WTC11 (cell line): ENCODE data around the gene MAP3K6. TPM values are rescaled to one million over a fixed set of nuclear protein-coding genes. Genes with fewer than 3 reads are reported as not detected.

Experiments
- ELF4 ChIP-seq: sonication (generic); formaldehyde crosslinking; IDR thresholded peaks from 2 replicates; pipeline ENCODE4 v1.8.1; 2022; ENCODE audit warnings: low read depth, mild to moderate bottlenecking, moderate library complexity, missing genetic modification reagents
- EMX1 ChIP-seq: fragments of 250-450 bp; sonication (Bioruptor Pico); IDR thresholded peaks from 2 replicates; pipeline ENCODE4 v1.8.0; 2021; ENCODE audit warnings: mild to moderate bottlenecking
- FOXP1 ChIP-seq: sonication (generic); formaldehyde crosslinking; IDR thresholded peaks from 2 replicates; pipeline ENCODE4 v1.8.0; 2022; ENCODE audit warnings: missing genetic modification reagents, mild to moderate bottlenecking, moderate library complexity, borderline replicate concordance
- IRF2 ChIP-seq: sonication (generic); formaldehyde crosslinking; IDR thresholded peaks from 2 replicates; pipeline ENCODE4 v1.8.0; 2022; ENCODE audit warnings: low read depth, missing genetic modification reagents, borderline replicate concordance
- KAT7 ChIP-seq: sonication (generic); formaldehyde crosslinking; IDR thresholded peaks from 2 replicates; pipeline ENCODE4 v1.8.1; 2023; ENCODE audit warnings: missing genetic modification reagents, mild to moderate bottlenecking, borderline replicate concordance
- NFE2L1 ChIP-seq: sonication (generic); formaldehyde crosslinking; IDR thresholded peaks from 2 replicates; pipeline ENCODE4 v1.8.1; 2023; ENCODE audit warnings: missing genetic modification reagents
- NR3C1 ChIP-seq: sonication (generic); formaldehyde crosslinking; conservative IDR thresholded peaks from 2 replicates; pipeline ENCODE4 v1.8.1; 2023; ENCODE audit warnings: low read depth, mild to moderate bottlenecking, missing genetic modification reagents
- SMAD3 ChIP-seq: sonication (generic); formaldehyde crosslinking; IDR thresholded peaks from 2 replicates; pipeline ENCODE4 v1.8.0; 2022; ENCODE audit warnings: missing genetic modification reagents, mild to moderate bottlenecking, borderline replicate concordance
- SOX15 ChIP-seq: fragments of 250-450 bp; sonication (Bioruptor Pico); IDR thresholded peaks from 2 replicates; pipeline ENCODE4 v1.9.0; 2021; ENCODE audit warnings: mild to moderate bottlenecking
- SP1 ChIP-seq: sonication (generic); formaldehyde crosslinking; conservative IDR thresholded peaks from 2 replicates; pipeline ENCODE4 v1.8.1; 2022; ENCODE audit warnings: missing genetic modification reagents
- TEAD4 ChIP-seq: sonication (generic); formaldehyde crosslinking; IDR thresholded peaks from 2 replicates; pipeline ENCODE4 v1.8.0; 2022; ENCODE audit warnings: mild to moderate bottlenecking, missing genetic modification reagents
- ZNF138 ChIP-seq: sonication (generic); formaldehyde crosslinking; conservative IDR thresholded peaks from 2 replicates; pipeline ENCODE4 v1.8.1; 2022; ENCODE audit warnings: mild to moderate bottlenecking, moderate library complexity, missing genetic modification reagents
- ZNF219 ChIP-seq: sonication (generic); formaldehyde crosslinking; IDR thresholded peaks from 2 replicates; pipeline ENCODE4 v1.8.0; 2023; ENCODE audit warnings: missing genetic modification reagents, mild to moderate bottlenecking, borderline replicate concordance
- ZNF317 ChIP-seq: sonication (generic); formaldehyde crosslinking; IDR thresholded peaks from 2 replicates; pipeline ENCODE4 v1.8.1; 2023; ENCODE audit warnings: low read depth, mild to moderate bottlenecking, moderate library complexity, missing genetic modification reagents, borderline replicate concordance
- total RNA-seq: library from RNA; stranded (reverse); gene quantifications from 3 replicates; pipeline ENCODE4 v1.2.3, GENCODE V29; 2021
- TF ChIP-seq, protein P1 (sequence below): sonication (generic); formaldehyde crosslinking; IDR thresholded peaks from 2 replicates; pipeline ENCODE4 v1.8.1; 2022; ENCODE audit warnings: low read depth, mild to moderate bottlenecking, moderate library complexity, missing genetic modification reagents, borderline replicate concordance
- TF ChIP-seq, protein P2 (sequence below): sonication (generic); formaldehyde crosslinking; IDR thresholded peaks from 2 replicates; pipeline ENCODE4 v1.8.1; 2023; ENCODE audit warnings: mild to moderate bottlenecking, missing genetic modification reagents, moderate library complexity
- TF ChIP-seq, protein P3 (sequence below): sonication (generic); formaldehyde crosslinking; IDR thresholded peaks from 2 replicates; pipeline ENCODE4 v1.8.0; 2022; ENCODE audit warnings: mild to moderate bottlenecking, missing genetic modification reagents
- TF ChIP-seq, protein P4 (sequence below): sonication (generic); formaldehyde crosslinking; IDR thresholded peaks from 2 replicates; pipeline ENCODE4 v1.8.0; 2022; ENCODE audit warnings: mild to moderate bottlenecking, missing genetic modification reagents
- TF ChIP-seq, protein P5 (sequence below): fragments of 250-450 bp; sonication (Bioruptor Pico); IDR thresholded peaks from 2 replicates; pipeline ENCODE4 v2.1.2; 2022; ENCODE audit warnings: mild to moderate bottlenecking, moderate library complexity
- TF ChIP-seq, protein P6 (sequence below): sonication (generic); formaldehyde crosslinking; IDR thresholded peaks from 2 replicates; pipeline ENCODE4 v1.8.1; 2022; ENCODE audit warnings: low read depth, missing genetic modification reagents, borderline replicate concordance
- TF ChIP-seq, protein P7 (sequence below): sonication (generic); formaldehyde crosslinking; IDR thresholded peaks from 2 replicates; pipeline ENCODE4 v1.8.0; 2022; ENCODE audit warnings: mild to moderate bottlenecking, missing genetic modification reagents
- TF ChIP-seq, protein P8 (sequence below): sonication (generic); formaldehyde crosslinking; IDR thresholded peaks from 2 replicates; pipeline ENCODE4 v1.8.0; 2023; ENCODE audit warnings: missing genetic modification reagents
- TF ChIP-seq, protein P9 (sequence below): fragments of 250-450 bp; sonication (Bioruptor Pico); IDR thresholded peaks from 2 replicates; pipeline ENCODE4 v1.9.0; 2021; ENCODE audit warnings: mild to moderate bottlenecking
- TF ChIP-seq, protein P10 (sequence below): fragments of 250-450 bp; sonication (Bioruptor Pico); conservative IDR thresholded peaks from 2 replicates; pipeline ENCODE4 v1.9.0; 2021; ENCODE audit warnings: mild to moderate bottlenecking

The MAP3K6 gene
- total RNA-seq, 1 experiment from 2014 or later: 15.0 TPM

DNA sequence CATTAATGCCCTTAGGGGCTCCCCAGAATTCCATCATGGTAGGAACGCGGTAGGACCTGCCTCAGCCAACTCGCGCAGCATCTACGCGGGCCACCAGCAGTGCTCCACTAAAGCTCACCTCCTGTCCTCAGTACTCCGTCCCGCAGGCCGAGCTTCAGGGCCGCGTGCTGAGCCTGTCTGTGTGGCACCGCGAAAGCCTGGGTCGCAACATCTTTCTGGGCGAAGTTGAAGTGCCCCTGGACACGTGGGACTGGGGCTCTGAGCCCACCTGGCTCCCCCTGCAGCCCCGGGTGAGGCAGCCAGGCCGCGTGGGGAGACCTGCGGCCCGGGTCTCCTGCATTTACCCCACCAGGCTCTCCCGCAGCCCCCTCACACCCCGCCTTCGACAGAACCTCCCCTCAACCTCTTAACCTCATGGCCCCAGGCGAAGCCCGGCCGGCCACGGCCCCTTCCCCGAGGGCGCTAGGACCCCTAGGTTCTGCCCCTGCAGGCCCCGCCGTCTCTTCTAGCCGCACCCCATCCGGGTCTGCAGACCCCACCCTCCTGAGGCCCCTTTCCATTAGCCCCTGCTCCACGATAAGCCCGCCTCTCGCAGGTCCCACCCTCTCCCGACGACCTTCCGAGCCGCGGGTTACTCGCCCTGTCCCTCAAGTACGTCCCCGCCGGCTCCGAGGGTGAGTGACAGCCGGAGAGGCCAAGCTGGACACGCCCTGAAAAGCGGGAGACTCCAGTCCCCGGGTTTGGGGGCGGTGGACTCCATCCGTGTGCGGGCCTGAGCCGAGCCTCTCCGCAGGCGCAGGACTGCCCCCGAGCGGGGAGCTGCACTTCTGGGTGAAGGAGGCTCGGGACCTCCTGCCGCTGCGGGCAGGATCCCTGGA, 15.9 kb downstream of the MAP3K6 start (continued):
- TF ChIP-seq, protein P1, sequence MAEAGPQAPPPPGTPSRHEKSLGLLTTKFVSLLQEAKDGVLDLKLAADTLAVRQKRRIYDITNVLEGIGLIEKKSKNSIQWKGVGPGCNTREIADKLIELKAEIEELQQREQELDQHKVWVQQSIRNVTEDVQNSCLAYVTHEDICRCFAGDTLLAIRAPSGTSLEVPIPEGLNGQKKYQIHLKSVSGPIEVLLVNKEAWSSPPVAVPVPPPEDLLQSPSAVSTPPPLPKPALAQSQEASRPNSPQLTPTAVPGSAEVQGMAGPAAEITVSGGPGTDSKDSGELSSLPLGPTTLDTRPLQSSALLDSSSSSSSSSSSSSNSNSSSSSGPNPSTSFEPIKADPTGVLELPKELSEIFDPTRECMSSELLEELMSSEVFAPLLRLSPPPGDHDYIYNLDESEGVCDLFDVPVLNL: peak; percentile 81
- TF ChIP-seq, protein P2, sequence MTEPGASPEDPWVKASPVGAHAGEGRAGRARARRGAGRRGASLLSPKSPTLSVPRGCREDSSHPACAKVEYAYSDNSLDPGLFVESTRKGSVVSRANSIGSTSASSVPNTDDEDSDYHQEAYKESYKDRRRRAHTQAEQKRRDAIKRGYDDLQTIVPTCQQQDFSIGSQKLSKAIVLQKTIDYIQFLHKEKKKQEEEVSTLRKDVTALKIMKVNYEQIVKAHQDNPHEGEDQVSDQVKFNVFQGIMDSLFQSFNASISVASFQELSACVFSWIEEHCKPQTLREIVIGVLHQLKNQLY: no peak
- TF ChIP-seq EMX1 (CRISPR knock-in tag): no peak; the same call in 1 of the 2 replicates
- TF ChIP-seq SMAD3 (CRISPR knock-in tag): peak; percentile 77; the same call in 1 of the 2 replicates
- TF ChIP-seq SP1 (CRISPR knock-in tag): peak; percentile 85
- TF ChIP-seq ZNF317 (CRISPR knock-in tag): 0 out of 2 replicates have a peak, but pooled peaks have one; percentile 16
- TF ChIP-seq NR3C1: 0 out of 2 replicates have a peak, but pooled peaks have one; percentile 20
- TF ChIP-seq, protein P3, sequence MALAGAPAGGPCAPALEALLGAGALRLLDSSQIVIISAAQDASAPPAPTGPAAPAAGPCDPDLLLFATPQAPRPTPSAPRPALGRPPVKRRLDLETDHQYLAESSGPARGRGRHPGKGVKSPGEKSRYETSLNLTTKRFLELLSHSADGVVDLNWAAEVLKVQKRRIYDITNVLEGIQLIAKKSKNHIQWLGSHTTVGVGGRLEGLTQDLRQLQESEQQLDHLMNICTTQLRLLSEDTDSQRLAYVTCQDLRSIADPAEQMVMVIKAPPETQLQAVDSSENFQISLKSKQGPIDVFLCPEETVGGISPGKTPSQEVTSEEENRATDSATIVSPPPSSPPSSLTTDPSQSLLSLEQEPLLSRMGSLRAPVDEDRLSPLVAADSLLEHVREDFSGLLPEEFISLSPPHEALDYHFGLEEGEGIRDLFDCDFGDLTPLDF (CRISPR knock-in tag): peak; percentile 89
- no peak for TF ChIP-seq ZNF219 (CRISPR knock-in tag)
- TF ChIP-seq IRF2 (CRISPR knock-in tag): no peak
- TF ChIP-seq TEAD4 (CRISPR knock-in tag): peak; percentile 79
- TF ChIP-seq, protein P4, sequence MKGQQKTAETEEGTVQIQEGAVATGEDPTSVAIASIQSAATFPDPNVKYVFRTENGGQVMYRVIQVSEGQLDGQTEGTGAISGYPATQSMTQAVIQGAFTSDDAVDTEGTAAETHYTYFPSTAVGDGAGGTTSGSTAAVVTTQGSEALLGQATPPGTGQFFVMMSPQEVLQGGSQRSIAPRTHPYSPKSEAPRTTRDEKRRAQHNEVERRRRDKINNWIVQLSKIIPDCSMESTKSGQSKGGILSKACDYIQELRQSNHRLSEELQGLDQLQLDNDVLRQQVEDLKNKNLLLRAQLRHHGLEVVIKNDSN (CRISPR knock-in tag): peak; percentile 65; the same call in 1 of the 2 replicates
- TF ChIP-seq, protein P5, sequence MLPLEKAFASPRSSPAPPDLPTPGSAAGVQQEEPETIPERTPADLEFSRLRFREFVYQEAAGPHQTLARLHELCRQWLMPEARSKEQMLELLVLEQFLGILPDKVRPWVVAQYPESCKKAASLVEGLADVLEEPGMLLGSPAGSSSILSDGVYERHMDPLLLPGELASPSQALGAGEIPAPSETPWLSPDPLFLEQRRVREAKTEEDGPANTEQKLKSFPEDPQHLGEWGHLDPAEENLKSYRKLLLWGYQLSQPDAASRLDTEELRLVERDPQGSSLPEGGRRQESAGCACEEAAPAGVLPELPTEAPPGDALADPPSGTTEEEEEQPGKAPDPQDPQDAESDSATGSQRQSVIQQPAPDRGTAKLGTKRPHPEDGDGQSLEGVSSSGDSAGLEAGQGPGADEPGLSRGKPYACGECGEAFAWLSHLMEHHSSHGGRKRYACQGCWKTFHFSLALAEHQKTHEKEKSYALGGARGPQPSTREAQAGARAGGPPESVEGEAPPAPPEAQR (CRISPR knock-in tag): no peak
- TF ChIP-seq FOXP1 (CRISPR knock-in tag): peak; percentile 84
- 0 out of 2 replicates have a peak, but pooled peaks have one; percentile 2 for TF ChIP-seq KAT7 (CRISPR knock-in tag)
- TF ChIP-seq, protein P6, sequence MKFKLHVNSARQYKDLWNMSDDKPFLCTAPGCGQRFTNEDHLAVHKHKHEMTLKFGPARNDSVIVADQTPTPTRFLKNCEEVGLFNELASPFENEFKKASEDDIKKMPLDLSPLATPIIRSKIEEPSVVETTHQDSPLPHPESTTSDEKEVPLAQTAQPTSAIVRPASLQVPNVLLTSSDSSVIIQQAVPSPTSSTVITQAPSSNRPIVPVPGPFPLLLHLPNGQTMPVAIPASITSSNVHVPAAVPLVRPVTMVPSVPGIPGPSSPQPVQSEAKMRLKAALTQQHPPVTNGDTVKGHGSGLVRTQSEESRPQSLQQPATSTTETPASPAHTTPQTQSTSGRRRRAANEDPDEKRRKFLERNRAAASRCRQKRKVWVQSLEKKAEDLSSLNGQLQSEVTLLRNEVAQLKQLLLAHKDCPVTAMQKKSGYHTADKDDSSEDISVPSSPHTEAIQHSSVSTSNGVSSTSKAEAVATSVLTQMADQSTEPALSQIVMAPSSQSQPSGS (CRISPR knock-in tag): no peak
- peak; percentile 41; the same call in 1 of the 2 replicates for TF ChIP-seq ZNF138 (CRISPR knock-in tag)
- no peak for TF ChIP-seq SOX15 (CRISPR knock-in tag)
- TF ChIP-seq NFE2L1 (CRISPR knock-in tag): no peak
- TF ChIP-seq, protein P7, sequence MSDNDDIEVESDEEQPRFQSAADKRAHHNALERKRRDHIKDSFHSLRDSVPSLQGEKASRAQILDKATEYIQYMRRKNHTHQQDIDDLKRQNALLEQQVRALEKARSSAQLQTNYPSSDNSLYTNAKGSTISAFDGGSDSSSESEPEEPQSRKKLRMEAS (CRISPR knock-in tag): peak; percentile 94
- TF ChIP-seq, protein P8, sequence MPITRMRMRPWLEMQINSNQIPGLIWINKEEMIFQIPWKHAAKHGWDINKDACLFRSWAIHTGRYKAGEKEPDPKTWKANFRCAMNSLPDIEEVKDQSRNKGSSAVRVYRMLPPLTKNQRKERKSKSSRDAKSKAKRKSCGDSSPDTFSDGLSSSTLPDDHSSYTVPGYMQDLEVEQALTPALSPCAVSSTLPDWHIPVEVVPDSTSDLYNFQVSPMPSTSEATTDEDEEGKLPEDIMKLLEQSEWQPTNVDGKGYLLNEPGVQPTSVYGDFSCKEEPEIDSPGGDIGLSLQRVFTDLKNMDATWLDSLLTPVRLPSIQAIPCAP: peak; percentile 76
- TF ChIP-seq, protein P9, sequence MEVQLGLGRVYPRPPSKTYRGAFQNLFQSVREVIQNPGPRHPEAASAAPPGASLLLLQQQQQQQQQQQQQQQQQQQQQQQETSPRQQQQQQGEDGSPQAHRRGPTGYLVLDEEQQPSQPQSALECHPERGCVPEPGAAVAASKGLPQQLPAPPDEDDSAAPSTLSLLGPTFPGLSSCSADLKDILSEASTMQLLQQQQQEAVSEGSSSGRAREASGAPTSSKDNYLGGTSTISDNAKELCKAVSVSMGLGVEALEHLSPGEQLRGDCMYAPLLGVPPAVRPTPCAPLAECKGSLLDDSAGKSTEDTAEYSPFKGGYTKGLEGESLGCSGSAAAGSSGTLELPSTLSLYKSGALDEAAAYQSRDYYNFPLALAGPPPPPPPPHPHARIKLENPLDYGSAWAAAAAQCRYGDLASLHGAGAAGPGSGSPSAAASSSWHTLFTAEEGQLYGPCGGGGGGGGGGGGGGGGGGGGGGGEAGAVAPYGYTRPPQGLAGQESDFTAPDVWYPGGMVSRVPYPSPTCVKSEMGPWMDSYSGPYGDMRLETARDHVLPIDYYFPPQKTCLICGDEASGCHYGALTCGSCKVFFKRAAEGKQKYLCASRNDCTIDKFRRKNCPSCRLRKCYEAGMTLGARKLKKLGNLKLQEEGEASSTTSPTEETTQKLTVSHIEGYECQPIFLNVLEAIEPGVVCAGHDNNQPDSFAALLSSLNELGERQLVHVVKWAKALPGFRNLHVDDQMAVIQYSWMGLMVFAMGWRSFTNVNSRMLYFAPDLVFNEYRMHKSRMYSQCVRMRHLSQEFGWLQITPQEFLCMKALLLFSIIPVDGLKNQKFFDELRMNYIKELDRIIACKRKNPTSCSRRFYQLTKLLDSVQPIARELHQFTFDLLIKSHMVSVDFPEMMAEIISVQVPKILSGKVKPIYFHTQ: no peak
- TF ChIP-seq ELF4: no peak
- TF ChIP-seq, protein P10, sequence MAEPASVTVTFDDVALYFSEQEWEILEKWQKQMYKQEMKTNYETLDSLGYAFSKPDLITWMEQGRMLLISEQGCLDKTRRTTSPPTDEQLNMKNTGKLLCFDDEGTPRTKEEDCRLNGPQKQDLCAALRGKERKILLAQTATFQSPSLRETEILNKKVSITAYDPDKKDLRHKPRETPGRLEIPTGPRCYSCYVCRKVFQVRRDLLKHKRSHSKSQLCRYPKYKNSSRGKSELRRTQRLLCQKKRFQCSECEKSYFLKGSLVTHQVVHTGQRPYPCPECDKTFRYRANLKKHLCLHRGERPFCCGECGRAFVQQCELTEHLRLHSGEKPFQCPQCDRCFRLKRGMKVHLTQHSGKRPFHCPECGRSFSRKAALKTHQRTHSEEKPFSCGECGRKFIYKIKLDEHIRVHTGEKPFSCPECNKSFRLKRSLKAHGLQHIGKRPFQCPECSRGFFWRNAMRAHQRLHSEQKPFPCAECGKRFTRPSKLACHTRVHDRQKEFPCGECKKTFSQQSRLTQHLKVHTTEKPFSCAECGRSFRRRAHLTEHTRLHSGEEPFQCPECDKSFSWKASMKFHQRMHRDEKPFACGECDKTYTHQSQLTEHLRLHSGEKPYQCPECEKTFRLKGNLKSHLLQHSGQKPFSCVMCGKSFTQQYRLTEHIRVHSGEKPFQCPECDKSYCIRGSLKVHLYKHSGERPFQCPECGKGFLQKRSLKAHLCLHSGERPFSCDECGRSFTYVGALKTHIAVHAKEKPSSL: no peak
